Testis (tissue), 3 donors: Measurements from ENCODE around the gene CBY1. TPM values are rescaled to one million over a fixed set of nuclear protein-coding genes. Genes with fewer than 3 reads are reported as not detected.
"Not testable (repeated sequence)": the region's sequence is repeated elsewhere in the genome, so short reads cannot be mapped to it uniquely, and the experiment has no call there.

Experiments
- DNase-seq: peaks from one replicate; pipeline ENCODE4 v3.0.0-alpha.2; 2019
- H3K27ac ChIP-seq, 2 donors: fragments of 200-600 bp; sonication (generic); one replicate each; pipeline ENCODE4 v1.5.1; 2019
- H3K27me3 ChIP-seq: fragments of 200-600 bp; sonication (generic); one replicate; pipeline ENCODE4 v1.5.1; 2019
- H3K36me3 ChIP-seq: fragments of 200-600 bp; sonication (generic); one replicate; pipeline ENCODE4 v1.5.1; 2017; ENCODE audit warnings: low read depth; ENCODE audit errors: missing control alignments
- H3K4me1 ChIP-seq: fragments of 200-600 bp; sonication (generic); one replicate; pipeline ENCODE4 v1.5.1; 2019
- H3K4me3 ChIP-seq, 2 donors: fragments of 200-600 bp; sonication (generic); one replicate each; pipeline ENCODE4 v1.5.1; 2017 to 2019
- H3K9me3 ChIP-seq: fragments of 200-600 bp; sonication (generic); one replicate; pipeline ENCODE4 v1.5.1; 2017
- CTCF ChIP-seq, 3 experiments: fragments of 450-650 bp in 2 of 3; fragments of 200-600 bp in 1 of 3; sonication (generic) in 1 of 3; IDR thresholded peaks; one replicate each; pipeline ENCODE4 v1.5.1; 2016 to 2019; ENCODE audit warnings: antibody characterized with exemption in 3 of 3, mild to moderate bottlenecking in 2 of 3, moderate library complexity in 1 of 3
- POLR2A ChIP-seq: fragments of 450-650 bp; IDR thresholded peaks from one replicate; pipeline ENCODE4 v1.6.1; 2017; ENCODE audit warnings: antibody characterized with exemption, mild to moderate bottlenecking, moderate library complexity
- WGBS, 2 donors: methylation state at CpG; one replicate each; pipeline ENCODE4 v1.1.5; 2018; 5-methylcytosine and 5-hydroxymethylcytosine counted together
- intact Hi-C: fragments of 100-400 bp; cut with DNase I; formaldehyde crosslinking; loops from one replicate; pipeline ENCODE4 v1.15.1; 2023; ENCODE audit warnings: low total_unique reads
- polyA plus RNA-seq: library from polyadenylated mRNA; stranded (reverse); fragments of 350-450 nt; fragmentation: Illumina TruSeq; extraction: RNeasy Lipid Tissue Mini Kit (QIAGEN cat#74804); gene quantifications from one replicate; pipeline ENCODE4 v1.2.3, GENCODE V29; 2014; ENCODE audit warnings: low read depth, low replicate concordance; ENCODE audit not compliant: insufficient read depth
- total RNA-seq, 2 donors: library from RNA; depleted of rRNA; stranded (reverse); fragments of >200 nt; gene quantifications; one replicate each; pipeline ENCODE4 v1.2.3, GENCODE V29; 2016

Gene CBY1
- total and polyA plus RNA-seq, 3 donors from 2014 or later = 24.9 to 50.8 (median 30.9) TPM

- H3K4me1 ChIP-seq = no peaks in the 10 kb centered on the region
- WGBS, 2 donors = 92 to 97% methylated on average over 5 of the region's 5 CpGs
- DNase-seq = no peak
- H3K27me3 ChIP-seq = no peaks in the 10 kb centered on the region
- no peak overlapping the region for H3K4me3 ChIP-seq
- H3K27ac ChIP-seq = no peak overlapping the region
- no peaks in the 10 kb centered on the region for H3K9me3 ChIP-seq
- H3K36me3 ChIP-seq = no peaks in the 10 kb centered on the region
- intact Hi-C loops = no loop called here
- no peak for TF ChIP-seq CTCF (IDR thresholded peaks at IDR 0.05)
- no peak for TF ChIP-seq POLR2A
Measured at GRCh38 chr22:38611559-38611958, 44.9 kb upstream of the CBY1 start.

GRCh38 chr22:38612217-38613006 lies 44.0 kb upstream of the CBY1 start:
- 92 to 97% methylated on average over 5 of the region's 5 CpGs for WGBS, 2 donors
- Histone ChIP-seq H3K9me3 (no peaks in the 10 kb centered on the region), H3K4me3 (no peak overlapping the region), H3K27me3 (no peaks in the 10 kb centered on the region), H3K4me1 (no peaks in the 10 kb centered on the region), H3K36me3 (no peaks in the 10 kb centered on the region), H3K27ac (no peak overlapping the region)
- intact Hi-C loops = no loop called here
- no peak for DNase-seq
- TF ChIP-seq CTCF (IDR thresholded peaks at IDR 0.05) (no peak), POLR2A (no peak)

GRCh38 chr22:38613588-38613987 lies 42.9 kb upstream of the CBY1 start:
- intact Hi-C loops = no loop called here
- Histone ChIP-seq H3K27ac (no peak overlapping the region), H3K4me3 (no peak overlapping the region), H3K27me3 (no peaks in the 10 kb centered on the region), H3K9me3 (no peaks in the 10 kb centered on the region), H3K36me3 (no peaks in the 10 kb centered on the region), H3K4me1 (no peaks in the 10 kb centered on the region)
- no peak for DNase-seq
- TF ChIP-seq POLR2A (no peak), CTCF (IDR thresholded peaks at IDR 0.05) (no peak)
- WGBS, 2 donors = 91 to 100% methylated on average over 4 of the region's 4 CpGs

- WGBS, 2 donors = 73 to 79% methylated on average over 4 of the region's 4 CpGs
- Histone ChIP-seq H3K27ac (no peak overlapping the region), H3K4me1 (no peaks in the 10 kb centered on the region), H3K9me3 (no peaks in the 10 kb centered on the region), H3K36me3 (no peaks in the 10 kb centered on the region), H3K27me3 (no peaks in the 10 kb centered on the region), H3K4me3 (no peak overlapping the region)
- intact Hi-C loops = no loop called here
- DNase-seq = no peak
- TF ChIP-seq POLR2A = no peak
- no peak for TF ChIP-seq CTCF (IDR thresholded peaks at IDR 0.05)
Measured at GRCh38 chr22:38614332-38615063, 41.9 kb upstream of the CBY1 start.

GRCh38 chr22:38615064-38615405 lies 41.4 kb upstream of the CBY1 start:
- H3K36me3 ChIP-seq, intact Hi-C loops, H3K27ac ChIP-seq, H3K4me1 ChIP-seq, DNase-seq, H3K27me3 ChIP-seq, H3K4me3 ChIP-seq, H3K9me3 ChIP-seq: not testable (repeated sequence)
- 87 to 92% methylated on average over 9 of the region's 9 CpGs for WGBS, 2 donors
